ENCODE results near the gene NPEPL1.
"Not testable (repeated sequence)": the region's sequence is repeated elsewhere in the genome, so short reads cannot be mapped to it uniquely, and the experiment has no call there.

Gene NPEPL1

DNA sequence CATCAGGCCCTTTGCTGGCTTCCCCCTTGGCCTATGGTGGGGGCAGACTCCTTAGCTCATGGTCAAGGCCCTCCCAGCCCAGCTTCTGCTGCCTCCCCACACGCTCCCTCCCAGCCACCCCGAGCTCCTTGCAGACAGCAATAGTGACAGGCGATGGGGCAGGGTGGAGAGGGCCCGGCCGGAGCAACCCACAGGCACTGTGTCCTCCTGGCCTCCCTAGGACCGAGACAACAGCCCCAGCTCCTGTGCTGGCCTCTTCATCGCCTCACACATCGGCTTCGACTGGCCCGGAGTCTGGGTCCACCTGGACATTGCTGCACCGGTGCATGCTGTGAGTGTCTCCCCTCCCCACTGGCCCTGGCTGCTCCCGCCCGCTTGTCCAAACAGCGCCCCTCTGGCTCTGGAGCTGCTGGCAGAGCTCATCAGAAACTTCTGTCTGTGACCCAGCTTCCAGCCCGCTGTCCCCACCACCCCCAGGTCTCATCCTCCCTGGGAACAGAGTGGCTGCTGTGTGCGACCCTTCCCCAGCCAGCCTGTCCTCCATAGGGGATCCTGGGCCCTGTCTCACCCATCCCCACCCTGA, 21.8 kb downstream of the NPEPL1 start:
- DNase-seq (ENCODE audit: low spot score), result no peak

DNA sequence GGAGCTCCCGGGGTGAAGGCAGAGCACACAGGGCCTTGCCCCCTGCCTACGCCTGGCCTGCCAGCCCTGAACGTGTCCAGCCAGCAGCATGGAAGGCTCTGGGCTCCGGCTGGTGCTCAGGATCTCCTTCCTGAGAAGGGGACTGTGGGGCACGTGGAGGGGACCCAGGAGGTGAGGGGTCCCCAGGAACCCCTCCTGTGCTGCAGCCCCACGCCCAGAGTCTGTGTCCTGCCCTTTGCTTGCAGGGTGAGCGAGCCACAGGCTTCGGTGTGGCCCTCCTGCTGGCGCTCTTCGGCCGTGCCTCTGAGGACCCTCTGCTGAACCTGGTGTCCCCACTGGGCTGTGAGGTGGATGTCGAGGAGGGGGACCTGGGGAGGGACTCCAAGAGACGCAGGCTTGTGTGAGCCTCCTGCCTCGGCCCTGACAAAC, 22.3 kb downstream of the NPEPL1 start:
- no peak for DNase-seq (ENCODE audit: low spot score)

- no peak for DNase-seq (ENCODE audit: low spot score)
Measured at GRCh38 chr20:58715391-58715800, 22.8 kb downstream of the NPEPL1 start.

GRCh38 chr20:58715801-58716475, 23.3 kb downstream of the NPEPL1 start:
- no peak for DNase-seq (ENCODE audit: low spot score)

- no peak for DNase-seq (ENCODE audit: low spot score)
Measured at GRCh38 chr20:58716476-58717277, 24.1 kb downstream of the NPEPL1 start.

DNA sequence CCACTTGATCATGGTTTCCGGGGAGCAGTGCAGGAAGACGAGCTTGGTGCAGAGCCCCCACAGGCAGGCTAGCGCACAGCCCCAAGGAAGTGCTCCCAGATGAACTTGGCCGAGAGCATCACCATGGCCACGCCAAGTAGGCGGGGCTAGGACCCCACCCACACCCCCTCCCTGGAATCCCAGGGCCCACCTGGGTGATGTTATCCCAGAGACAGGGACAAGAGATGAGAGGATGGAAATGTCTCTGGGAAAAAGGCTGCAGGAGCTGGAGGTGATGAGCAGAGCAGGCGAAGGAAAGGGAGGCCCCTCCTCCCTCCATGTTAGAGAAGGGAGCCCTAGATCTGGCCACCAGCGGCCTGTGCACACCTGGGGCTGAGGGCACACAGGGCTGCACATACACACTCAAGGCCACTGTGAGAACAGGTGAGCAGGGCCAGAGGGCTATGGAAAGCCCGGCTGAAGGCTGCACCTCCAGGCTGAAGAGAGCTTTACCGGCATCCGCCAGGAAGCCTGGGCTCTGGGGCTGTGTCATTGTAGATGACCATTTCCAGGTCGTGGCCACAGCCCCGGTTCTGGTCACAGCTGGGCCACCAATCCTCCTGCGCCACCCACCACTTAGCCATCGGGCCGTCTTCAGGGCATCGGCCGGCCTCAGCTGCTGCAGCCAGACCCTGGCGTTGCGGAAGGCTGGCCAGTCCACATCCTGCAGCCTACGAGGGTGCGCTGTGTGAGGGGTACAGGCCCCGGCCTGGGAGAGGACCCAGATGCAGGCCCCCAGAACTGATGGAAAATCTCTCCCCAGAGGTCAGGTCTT, 24.9 kb downstream of the NPEPL1 start:
- DNase-seq (ENCODE audit: low spot score), result no peak

DNA sequence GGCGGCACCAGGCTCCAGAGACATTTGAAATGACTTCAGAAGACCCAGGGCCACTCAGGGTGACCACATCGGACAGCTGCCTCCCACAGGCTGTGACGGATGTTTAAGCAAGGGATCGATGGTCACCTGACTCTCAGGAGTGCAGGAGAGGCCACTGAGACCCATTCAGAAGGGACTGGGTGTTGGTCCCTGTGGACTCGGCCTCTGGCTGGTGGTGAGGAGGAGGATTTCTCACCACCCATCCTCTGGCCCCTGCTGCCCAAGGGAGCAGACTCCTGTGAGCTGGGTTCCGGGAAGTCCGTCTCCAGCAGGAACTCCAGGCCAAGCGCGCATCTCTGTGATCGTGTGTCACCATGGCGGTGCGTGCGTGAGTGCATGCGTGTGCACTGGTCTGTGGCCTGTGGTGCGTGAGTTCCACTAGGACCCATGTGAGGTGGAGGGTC, 25.5 kb downstream of the NPEPL1 start:
- DNase-seq (ENCODE audit: low spot score), result no peak

- DNase-seq (ENCODE audit: low spot score), result no peak
Measured at GRCh38 chr20:58718729-58719128, 26.1 kb downstream of the NPEPL1 start.

DNA sequence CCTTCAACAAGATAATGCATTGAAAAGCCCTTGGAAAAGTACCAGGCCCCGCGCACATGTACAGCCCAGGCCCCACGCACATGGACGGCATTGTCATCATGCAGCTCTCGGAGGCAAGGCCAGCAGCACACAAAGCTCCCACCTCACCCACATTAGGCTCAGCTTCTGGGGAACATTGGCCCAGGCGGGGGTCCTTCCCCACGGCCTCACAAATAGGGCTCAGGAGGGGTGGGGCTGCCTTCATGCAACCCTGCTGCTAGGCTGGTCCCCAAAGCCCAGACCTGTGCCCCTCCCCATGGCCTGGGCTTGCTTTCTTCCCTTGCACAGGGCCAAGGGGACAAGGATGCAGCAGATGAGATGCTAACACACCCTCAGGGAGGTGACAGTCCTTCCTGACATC, 26.7 kb downstream of the NPEPL1 start:
- no peak for DNase-seq (ENCODE audit: low spot score)

DNA sequence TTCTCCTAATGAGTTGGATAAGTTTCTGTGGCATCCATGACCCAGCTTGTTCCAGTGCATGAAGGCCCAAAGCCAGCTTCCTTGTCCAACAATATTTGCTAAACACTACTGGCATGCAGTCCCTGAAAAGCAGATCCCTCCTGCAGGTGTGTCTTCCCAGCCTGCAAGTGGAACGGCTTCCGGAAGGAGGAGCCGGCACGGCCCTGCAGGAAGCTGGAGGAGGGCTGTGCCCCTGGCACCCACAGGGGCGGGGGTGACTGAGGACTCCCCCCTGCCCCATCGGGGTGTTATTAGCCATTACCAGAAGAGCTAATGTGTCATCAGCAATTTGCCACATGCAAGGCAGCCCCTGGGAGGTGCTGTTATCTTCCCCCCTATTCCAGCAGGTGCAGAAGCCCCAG, 27.4 kb downstream of the NPEPL1 start:
- DNase-seq (ENCODE audit: low spot score), result no peak

- DNase-seq (ENCODE audit: low spot score), result no peak
Measured at GRCh38 chr20:58720890-58721289, 28.3 kb downstream of the NPEPL1 start.

GRCh38 chr20:58721951-58722778, 29.6 kb downstream of the NPEPL1 start:
- no peak for DNase-seq (ENCODE audit: low spot score)

DNA sequence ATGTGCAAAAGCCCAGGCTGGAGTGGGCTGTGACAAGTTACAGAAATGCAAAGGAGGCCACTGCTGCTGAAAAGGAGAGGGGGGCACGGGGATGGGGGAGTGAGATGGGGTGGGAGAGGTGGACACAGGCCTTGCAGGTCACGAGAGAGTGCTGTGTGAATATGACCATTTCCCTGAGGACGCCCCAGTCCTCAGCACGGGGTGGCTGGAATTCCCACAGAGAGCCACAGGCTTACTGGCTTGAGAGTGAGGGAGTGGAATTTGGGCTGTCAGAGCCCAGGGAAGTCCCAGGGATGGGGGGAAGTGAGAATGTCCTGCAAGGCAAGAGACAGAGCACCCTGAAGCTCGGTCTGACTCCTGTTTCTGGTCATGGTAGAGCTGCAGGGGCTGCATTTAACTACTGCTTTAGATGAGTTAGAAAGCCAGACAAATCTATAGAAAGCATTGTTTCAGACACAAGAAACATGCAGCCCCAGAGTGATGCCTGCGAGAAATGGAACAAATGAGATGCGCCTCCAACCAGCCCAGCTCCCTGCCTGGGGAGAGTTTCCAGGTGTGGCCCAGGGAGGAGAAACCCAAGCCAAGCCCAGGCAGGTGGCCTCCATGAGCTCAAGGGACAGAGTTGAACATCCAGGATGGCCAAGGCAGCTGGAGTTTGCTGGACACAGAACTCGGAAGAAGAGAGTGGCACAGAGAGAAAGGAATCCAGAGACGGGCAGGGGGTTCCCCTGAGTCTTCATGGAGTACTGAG, 30.5 kb downstream of the NPEPL1 start:
- DNase-seq (ENCODE audit: low spot score), result no peak

DNA sequence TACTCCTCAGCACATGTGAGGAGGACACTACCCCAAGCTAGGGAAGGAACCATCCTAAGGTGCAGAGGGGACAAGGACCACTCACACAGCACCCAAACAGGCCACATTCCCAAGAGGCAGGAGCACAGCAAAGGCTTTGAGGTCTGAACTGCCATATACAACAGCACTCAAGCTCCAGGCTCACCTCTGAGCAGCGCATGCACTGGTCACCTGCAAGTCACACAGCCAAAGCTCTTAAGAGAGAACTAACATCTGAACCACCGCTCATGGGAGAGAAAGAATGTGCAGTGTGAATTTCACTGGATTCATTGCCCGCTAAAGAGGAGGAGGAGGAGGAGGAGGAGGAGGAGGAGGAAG, 31.0 kb downstream of the NPEPL1 start:
- no peak for DNase-seq (ENCODE audit: low spot score)

DNA sequence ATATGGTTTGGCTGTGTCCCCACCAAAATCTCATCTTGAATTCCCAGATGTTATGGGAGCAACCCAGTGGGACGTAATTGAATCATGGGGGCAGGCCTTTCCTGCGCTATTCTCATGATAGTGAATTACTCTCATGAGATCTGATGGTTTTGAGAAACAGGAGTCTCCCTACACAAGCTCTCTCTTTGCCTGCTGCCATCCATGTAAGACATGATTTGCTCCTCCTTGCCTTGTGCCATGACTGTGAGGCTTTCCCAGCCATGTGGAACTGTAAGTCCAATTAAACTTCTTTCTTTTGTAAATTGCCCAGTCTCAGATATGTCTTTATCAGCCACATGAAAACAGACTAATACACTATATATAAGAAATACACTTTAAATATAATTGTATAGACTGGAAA, 33.6 kb downstream of the NPEPL1 start:
- DNase-seq (ENCODE audit: low spot score), result not testable (repeated sequence)

DNA sequence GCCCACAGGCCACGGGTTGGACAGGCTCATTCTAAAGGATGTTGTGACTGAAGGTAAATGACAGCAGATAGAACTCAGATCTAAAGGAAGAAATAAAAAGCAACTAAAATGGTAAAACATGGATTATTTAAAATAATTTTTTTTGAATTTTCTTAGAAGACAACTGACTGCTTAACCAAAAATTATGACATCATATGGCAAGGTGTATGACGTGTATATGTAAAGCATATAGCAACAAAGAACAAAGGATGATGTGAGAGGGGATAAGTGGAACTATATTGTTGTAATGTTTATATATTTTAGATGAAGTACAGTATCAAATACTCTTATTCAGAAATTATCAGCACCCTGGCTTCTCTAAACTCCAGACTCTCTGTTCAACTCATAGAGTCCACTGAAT, 38.6 kb downstream of the NPEPL1 start:
- DNase-seq (ENCODE audit: low spot score), result no peak

DNA sequence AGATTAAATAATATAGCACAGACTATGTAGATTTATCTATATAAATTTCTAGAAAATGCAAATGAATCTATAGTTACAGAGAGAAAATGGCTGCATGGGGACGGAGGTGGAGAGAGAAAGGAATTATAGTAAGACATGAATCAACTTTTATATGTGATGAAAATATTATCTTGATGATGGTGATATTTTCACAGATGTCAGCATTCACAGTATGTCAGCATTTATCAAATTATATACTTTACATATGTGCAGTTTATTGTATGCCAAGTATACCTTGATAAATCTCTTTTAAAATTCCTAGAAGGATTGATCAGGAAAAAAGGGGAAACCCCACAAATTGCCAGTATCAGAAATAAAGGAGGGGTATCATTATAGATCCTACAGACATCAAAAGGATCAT, 44.6 kb downstream of the NPEPL1 start:
- no peak for DNase-seq (ENCODE audit: low spot score)

- DNase-seq (ENCODE audit: low spot score), result no peak
Measured at GRCh38 chr20:58740356-58741308, 48.0 kb downstream of the NPEPL1 start.

DNA sequence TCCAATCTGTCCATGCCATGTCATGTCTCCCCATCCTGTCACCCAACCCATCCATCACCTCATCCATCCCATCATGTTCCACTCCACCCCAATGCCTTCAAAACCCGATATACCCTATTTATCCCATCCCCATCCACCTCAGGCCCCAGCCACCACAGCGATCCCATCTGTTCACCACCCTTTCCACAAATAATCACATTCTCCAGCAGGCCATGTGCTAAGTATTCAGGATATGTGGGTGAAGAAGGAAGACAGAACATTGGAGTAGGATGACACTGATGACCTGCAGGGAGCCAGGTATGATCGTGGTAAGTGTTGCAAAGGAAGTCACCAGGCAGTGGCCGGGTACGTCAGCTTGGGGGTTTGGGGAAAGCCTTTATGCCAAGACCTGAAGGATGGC, 48.8 kb downstream of the NPEPL1 start:
- no peak for DNase-seq (ENCODE audit: low spot score)

Data from SW480 (cell line).